Smooth muscle cell (in vitro differentiated cells): ENCODE results near the gene SOBP. TPM values are rescaled to one million over a fixed set of nuclear protein-coding genes. Genes with fewer than 3 reads are reported as not detected.
A peak's percentile ranks its signal among the peaks of the same experiment; 100 is the strongest.

Experiments used
- DNase-seq: peaks from one replicate; lab custom pipeline; 2025; ENCODE audit not compliant: unreplicated experiment; lab: John Stamatoyannopoulos, UW
- H2AFZ ChIP-seq: fragments of 200-600 bp; sonication (generic); 2 replicates; pipeline ENCODE4 v1.6.0; 2016; ENCODE audit warnings: antibody characterized with exemption, low read depth, mild to moderate bottlenecking
- H3F3A ChIP-seq: fragments of 200-600 bp; sonication (generic); 2 replicates; pipeline ENCODE4 v1.6.0; 2017; ENCODE audit warnings: antibody characterized with exemption, low read depth
- H3K27ac ChIP-seq: fragments of 200-600 bp; sonication (generic); 2 replicates; pipeline ENCODE4 v1.5.1; 2016; ENCODE audit warnings: low read depth, mild to moderate bottlenecking
- H3K27me3 ChIP-seq: fragments of 200-600 bp; sonication (generic); 2 replicates; pipeline ENCODE4 v1.6.1; 2016; ENCODE audit warnings: low read depth, mild to moderate bottlenecking
- H3K36me3 ChIP-seq: fragments of 200-600 bp; sonication (generic); 2 replicates; pipeline ENCODE4 v1.5.1; 2016; ENCODE audit warnings: low read depth
- H3K4me1 ChIP-seq: fragments of 200-600 bp; sonication (generic); 2 replicates; pipeline ENCODE4 v1.5.1; 2016; ENCODE audit warnings: low read depth
- H3K4me2 ChIP-seq: fragments of 200-600 bp; sonication (generic); 2 replicates; pipeline ENCODE4 v1.6.0; 2016; ENCODE audit warnings: mild to moderate bottlenecking
- H3K4me3 ChIP-seq: fragments of 200-600 bp; sonication (generic); 2 replicates; pipeline ENCODE4 v1.5.1; 2016; ENCODE audit warnings: mild to moderate bottlenecking
- H3K79me2 ChIP-seq: fragments of 200-600 bp; sonication (generic); 2 replicates; pipeline ENCODE4 v1.6.0; 2016; ENCODE audit warnings: low read depth, mild to moderate bottlenecking
- H3K9ac ChIP-seq: fragments of 200-600 bp; sonication (generic); 2 replicates; pipeline ENCODE4 v1.6.0; 2016; ENCODE audit warnings: low read depth
- H3K9me3 ChIP-seq: fragments of 200-600 bp; sonication (generic); replicated peaks from 2 replicates; pipeline ENCODE4 v1.5.1; 2016; ENCODE audit warnings: low read depth
- H4K20me1 ChIP-seq: fragments of 200-600 bp; sonication (generic); 2 replicates; pipeline ENCODE4 v1.6.0; 2016; ENCODE audit warnings: low read depth
- CTCF ChIP-seq: fragments of 200-600 bp; sonication (generic); IDR thresholded peaks from 2 replicates; pipeline ENCODE4 v1.5.1; 2017; ENCODE audit warnings: borderline replicate concordance, mild to moderate bottlenecking, antibody characterized with exemption; ENCODE audit not compliant: insufficient read depth, poor library complexity, severe bottlenecking
- WGBS: methylation state at CpG from one replicate; pipeline ENCODE4 v1.1.7; 2016; ENCODE audit warnings: low lambda C conversion rate; 5-methylcytosine and 5-hydroxymethylcytosine counted together
- polyA plus RNA-seq: library from polyadenylated mRNA; unstranded; fragments of >200 nt; fragmentation: Nextera tagmentation; extraction: Ambion mirVana; gene quantifications from 2 replicates; pipeline ENCODE4 v1.2.1, GENCODE V29; 2016
- total RNA-seq: library from RNA; depleted of rRNA; stranded (reverse); fragments of >200 nt; gene quantifications from 2 replicates; pipeline ENCODE4 v1.2.3, GENCODE V29; 2014

SOBP gene
- total and polyA plus RNA-seq, 2 experiments from 2014 or later: 0.67 to 4.0 TPM

GRCh38 chr6:107447663-107448216, 42.2 kb upstream of the SOBP start:
- H3K9ac ChIP-seq: no peak overlapping the region
- no peaks in the 10 kb centered on the region for H3K27me3 ChIP-seq
- H3K4me2 ChIP-seq: no peak overlapping the region
- peaks cover 20% of the 10 kb centered on the region for H3K79me2 ChIP-seq
- no peak overlapping the region for H3K4me3 ChIP-seq
- no peak for DNase-seq
- peaks cover 3% of the 10 kb centered on the region for H3K9me3 ChIP-seq
- 97% methylated on average over 2 of the region's 2 CpGs for WGBS
- no peaks in the 10 kb centered on the region for H3K36me3 ChIP-seq
- H3F3A ChIP-seq: peaks cover 5% of the 10 kb centered on the region
- peaks cover 3% of the 10 kb centered on the region for H3K4me1 ChIP-seq
- H4K20me1 ChIP-seq: no peaks in the 10 kb centered on the region
- no peak overlapping the region for H3K27ac ChIP-seq
- no peak for TF ChIP-seq CTCF
- no peak overlapping the region for H2AFZ ChIP-seq

- Histone ChIP-seq H3K79me2 (peaks cover 27% of the 10 kb centered on the region), H3K4me2 (no peak overlapping the region)
- WGBS: 80% methylated on average over 1 of the region's 1 CpG
Observed at GRCh38 chr6:107448776-107449175, 41.1 kb upstream of the SOBP start.

GRCh38 chr6:107458672-107459282, 31.1 kb upstream of the SOBP start:
- WGBS: 2% methylated on average over 29 of the region's 29 CpGs
- TF ChIP-seq CTCF: no peak

More at GRCh38 chr6:107448776-107449175, 41.1 kb upstream of the SOBP start:
- no peak overlapping the region for H3K27ac ChIP-seq
- H3K9ac ChIP-seq: no peak overlapping the region
- H3K4me3 ChIP-seq: no peak overlapping the region
- DNase-seq: no peak
- no peaks in the 10 kb centered on the region for H3K36me3 ChIP-seq
- no peak for TF ChIP-seq CTCF
- peaks cover 2% of the 10 kb centered on the region for H3K4me1 ChIP-seq
- no peaks in the 10 kb centered on the region for H4K20me1 ChIP-seq
- no peaks in the 10 kb centered on the region for H3F3A ChIP-seq
- H2AFZ ChIP-seq: no peak overlapping the region
- no peaks in the 10 kb centered on the region for H3K27me3 ChIP-seq
- H3K9me3 ChIP-seq: peaks cover 3% of the 10 kb centered on the region

More at GRCh38 chr6:107458672-107459282, 31.1 kb upstream of the SOBP start:
- peak overlapping the region; percentile 95 for H3K4me2 ChIP-seq
- DNase-seq: no peak
- H3K9ac ChIP-seq: peak overlapping the region; percentile 85
- no peaks in the 10 kb centered on the region for H3F3A ChIP-seq
- H3K27me3 ChIP-seq: no peaks in the 10 kb centered on the region
- no peaks in the 10 kb centered on the region for H3K36me3 ChIP-seq
- peak overlapping the region; percentile 99 for H2AFZ ChIP-seq
- no peaks in the 10 kb centered on the region for H4K20me1 ChIP-seq
- peak overlapping the region; percentile 48 for H3K27ac ChIP-seq
- peaks cover 4% of the 10 kb centered on the region for H3K4me1 ChIP-seq
- H3K9me3 ChIP-seq: no peaks in the 10 kb centered on the region
- H3K4me3 ChIP-seq: peak overlapping the region; percentile 92
- peaks cover 34% of the 10 kb centered on the region for H3K79me2 ChIP-seq
